NK-92 (cell line): ENCODE results near the gene NRAS.

ENCODE experiments used
- DNase-seq: peaks from one replicate; lab custom pipeline; 2025; ENCODE audit not compliant: unreplicated experiment; lab: John Stamatoyannopoulos, UW

Gene NRAS

GRCh38 chr1:114728553-114728952 is 12.0 kb upstream of the NRAS start:
- DNase-seq, result no peak

DNA sequence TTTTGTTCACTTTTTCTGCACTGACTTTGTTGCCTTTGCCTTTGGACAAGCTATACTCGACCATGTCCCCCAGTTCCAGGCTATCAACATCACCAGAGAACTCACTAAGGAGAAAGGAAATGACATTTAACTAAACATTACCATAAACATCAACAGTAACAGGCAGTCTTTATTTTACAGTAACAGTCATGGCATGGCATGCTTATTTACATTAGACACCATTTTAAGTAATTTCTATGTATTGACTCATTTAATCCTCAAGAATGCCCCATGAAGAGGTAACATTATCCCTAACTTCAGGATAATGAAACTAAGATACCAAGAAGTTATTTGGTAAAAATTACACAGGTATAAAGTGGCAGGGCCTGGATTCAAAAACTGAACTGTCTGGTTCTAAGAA is 8.7 kb upstream of the NRAS start:
- DNase-seq, result no peak

DNA sequence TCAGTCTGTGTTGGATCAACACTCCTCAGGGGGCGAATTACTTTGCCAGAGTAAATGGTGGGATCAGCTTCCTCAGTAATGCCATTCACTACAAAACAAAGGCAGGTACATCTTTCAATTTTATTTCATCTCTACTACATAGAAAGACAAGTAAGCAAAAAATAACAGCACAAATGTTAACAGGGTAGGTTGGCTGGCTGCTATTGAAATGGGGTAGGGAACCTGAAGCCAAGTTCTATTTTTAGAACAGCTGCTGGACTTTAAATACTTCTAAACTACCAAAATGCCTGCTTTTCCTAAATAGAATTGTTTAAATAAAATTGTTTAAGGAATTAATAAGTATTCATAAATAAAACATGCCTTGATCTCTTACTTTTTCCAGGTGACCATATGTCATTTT is 7.3 kb upstream of the NRAS start:
- DNase-seq, result no peak

- DNase-seq, result no peak
Measured at GRCh38 chr1:114723457-114723856, 6.9 kb upstream of the NRAS start.

- no peak for DNase-seq
Measured at GRCh38 chr1:114720492-114720891, 3.9 kb upstream of the NRAS start.

DNA sequence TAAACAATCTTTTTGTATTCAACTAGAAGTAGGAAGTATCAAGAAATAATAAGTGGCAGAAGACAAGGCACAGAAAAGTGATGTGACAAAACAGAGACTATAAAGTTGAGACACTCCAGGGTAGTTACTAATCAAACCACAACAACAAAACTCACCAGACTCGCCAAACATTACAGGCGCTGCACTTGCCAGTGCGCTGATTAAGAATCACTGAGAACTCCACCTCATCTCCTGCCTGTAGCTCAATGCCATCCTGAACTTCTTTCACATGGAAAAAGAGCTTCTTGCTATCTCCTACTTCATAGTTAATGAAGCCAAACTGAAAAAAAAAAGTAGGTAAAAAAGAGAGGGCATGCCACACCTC is 2.8 kb upstream of the NRAS start:
- DNase-seq, result no peak

DNA sequence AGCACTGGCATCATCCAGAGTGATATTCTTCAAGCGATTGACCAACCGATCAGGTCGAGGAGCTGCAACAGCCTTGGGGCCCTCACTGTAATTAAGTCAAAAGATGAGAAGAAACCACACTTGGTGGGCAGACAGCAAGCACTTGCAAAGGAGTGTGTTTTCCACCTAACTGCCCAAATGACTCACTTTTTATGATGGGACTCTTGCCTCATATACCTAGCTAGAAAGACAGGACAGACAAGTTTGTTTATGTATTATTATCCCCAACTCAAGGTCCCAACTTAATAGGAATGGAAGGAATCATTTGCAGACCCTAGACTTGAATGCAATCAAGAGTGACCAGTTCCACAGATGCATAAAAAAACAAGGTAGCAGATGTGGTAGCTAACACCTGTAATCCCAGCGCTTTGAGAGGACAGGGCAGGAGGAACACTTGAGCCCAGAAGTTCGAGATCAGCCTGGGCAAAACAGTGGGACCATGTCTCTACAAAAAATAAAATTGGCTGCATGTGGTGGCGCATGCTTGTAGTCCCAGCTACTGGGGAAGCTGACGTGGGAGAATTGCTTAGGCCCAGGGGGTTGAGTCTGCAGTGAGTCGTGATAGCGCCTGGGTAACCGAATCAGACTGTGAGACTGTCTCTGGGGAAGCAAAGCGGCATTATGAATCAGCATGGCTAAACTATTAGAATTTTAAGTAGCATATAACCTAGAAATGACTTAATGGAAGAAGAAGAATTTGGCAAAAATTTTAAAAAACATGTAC is 2.3 kb upstream of the NRAS start:
- no peak for DNase-seq

- DNase-seq, result no peak
Measured at GRCh38 chr1:114715952-114716303, 643 bp downstream of the NRAS start.

DNA sequence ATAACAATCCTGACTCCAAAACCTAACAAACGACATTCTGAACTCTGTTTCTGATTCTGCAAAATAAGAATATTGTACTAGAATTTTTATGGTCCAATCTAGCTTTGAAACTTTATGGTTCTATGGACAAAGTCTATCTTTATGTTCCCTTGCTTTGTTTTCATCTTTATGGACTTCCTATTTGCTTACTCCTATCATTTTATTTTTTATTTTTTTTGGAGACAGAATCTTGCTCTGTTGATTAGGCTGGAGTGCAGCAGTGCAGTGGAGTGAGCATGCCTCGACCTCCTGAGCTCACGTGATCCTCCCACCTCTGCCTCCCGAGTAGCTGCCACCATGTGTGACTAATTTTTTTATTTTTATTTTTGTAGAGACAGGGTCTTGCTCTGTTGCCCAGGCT is 3.6 kb downstream of the NRAS start:
- DNase-seq, result no peak

GRCh38 chr1:114710360-114710759 is 6.2 kb downstream of the NRAS start:
- no peak for DNase-seq

- no peak for DNase-seq
Measured at GRCh38 chr1:114707604-114708003, 9.0 kb downstream of the NRAS start.

DNA sequence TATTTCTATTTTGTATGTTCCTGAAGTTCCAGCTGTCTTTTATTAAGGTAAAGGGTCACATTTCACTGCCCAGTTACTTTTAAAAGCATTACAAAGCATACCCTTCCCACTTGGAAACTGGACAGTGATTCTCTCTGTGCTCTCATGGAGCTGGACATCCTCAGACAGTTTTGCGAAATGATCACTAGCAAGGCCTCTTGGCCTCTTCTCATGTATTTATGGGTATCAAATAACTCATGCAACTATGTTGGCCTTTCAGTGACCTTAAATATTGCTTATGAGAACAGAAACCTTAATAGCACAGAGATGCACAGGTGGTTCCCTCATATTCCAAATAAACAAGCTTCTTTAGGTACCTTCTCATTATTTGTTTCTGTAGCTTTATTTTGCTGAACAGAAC is 13.3 kb downstream of the NRAS start:
- DNase-seq, result no peak

- DNase-seq, result no peak
Measured at GRCh38 chr1:114702737-114703136, 13.8 kb downstream of the NRAS start.

DNA sequence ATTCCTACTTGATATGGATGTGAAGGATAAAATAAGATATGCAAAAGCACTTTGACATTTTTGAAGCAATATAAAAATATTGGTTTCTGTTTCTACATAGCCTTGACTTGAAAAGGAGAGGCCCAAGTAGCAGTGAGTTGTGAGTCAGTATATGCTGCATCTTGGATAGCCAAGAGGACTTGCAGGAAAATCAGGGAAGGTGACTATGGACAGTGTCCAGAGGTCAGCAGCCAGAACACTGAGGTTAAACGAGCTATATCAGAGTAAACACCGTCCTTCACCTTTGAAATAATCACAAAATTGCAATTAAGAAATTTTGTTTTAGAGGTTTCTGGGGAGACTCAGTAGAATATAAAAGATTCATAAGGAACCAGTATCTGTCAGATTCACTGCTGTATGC is 14.6 kb downstream of the NRAS start:
- no peak for DNase-seq

- no peak for DNase-seq
Measured at GRCh38 chr1:114700036-114700600, 16.5 kb downstream of the NRAS start.

- no peak for DNase-seq
Measured at GRCh38 chr1:114696810-114697209, 19.8 kb downstream of the NRAS start.

DNA sequence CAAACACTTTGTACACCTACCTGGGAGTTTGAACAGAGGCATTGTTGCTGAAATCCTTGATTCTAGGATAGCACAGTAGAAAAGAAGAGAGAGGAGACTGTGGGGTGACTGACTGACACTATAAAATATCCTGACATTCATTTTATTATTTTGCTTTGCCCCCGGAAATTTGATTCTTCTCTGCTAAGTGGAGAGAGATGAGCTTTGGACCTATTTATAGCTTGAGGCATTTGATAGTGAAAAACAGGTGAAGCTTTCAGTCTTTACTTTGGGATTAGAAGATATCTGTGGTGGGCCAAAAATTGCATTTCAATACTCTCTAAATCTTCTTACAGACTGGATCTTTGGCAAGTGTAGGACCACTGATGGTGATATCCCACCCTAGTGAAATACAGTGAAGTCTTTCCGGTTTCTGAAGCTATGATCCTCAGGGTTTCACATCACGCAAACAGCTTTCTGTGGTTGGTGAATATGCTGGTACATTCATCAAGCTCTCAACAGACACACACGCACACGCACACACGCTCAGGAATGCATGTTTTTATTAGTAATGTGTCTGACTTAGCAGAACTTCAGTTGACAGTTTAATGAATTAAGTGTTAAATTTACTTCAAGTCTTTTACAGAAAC is 21.0 kb downstream of the NRAS start, which contains the start of gene AMPD1:
Gene AMPD1, minus strand, starts transcription at position 117 of the 629 bp plus-strand sequence. Its CDS starts 75 bp downstream, at position 42.
- no peak for DNase-seq

- DNase-seq, result no peak
Measured at GRCh38 chr1:114694540-114695310, 21.8 kb downstream of the NRAS start.

GRCh38 chr1:114692947-114693346 is 23.6 kb downstream of the NRAS start:
- no peak for DNase-seq

GRCh38 chr1:114691061-114691460 is 25.5 kb downstream of the NRAS start:
- DNase-seq, result no peak

DNA sequence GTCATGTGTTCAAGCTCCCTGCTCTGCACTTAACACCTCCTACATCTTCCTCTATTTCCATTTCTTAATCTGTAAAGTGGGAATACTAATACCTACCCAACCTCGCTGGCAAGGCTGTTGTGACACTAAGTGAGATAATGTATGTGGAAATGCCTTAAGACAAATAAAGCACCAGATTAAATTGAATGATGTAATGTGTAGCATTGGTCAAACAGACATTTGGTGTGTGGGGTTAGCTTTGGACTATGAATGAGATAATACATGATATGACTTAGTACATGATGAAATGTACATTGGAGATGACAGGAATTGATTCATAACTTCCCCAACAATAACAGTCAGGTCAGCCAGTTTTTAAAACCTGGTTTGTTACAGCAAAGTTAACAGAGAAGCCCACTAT is 26.4 kb downstream of the NRAS start:
- no peak for DNase-seq

DNA sequence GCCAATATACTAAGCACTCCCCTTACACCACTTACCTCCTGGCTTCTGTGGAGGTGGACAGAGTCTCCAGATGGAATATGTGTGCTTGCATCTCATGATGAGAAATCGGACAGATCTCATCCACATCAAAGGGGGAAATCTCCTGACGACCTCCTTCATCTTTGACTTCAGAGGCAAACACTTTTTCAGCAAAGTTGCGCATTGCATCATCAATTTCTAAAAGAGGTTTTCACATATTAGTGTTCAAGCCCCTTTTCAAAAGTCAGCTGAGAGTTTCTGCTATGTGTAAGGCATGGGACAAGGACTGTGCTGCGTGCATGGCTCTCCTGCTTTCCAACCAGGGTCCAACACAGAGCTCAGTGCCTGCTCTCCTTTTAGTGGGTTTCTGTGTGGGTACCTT is 28.0 kb downstream of the NRAS start:
- DNase-seq, result no peak
